Stimulated activated CD8-positive, alpha-beta memory T cell treated with anti-CD3 and anti-CD28 coated beads, Interleukin-15, amount 100 ng/mL, for 1 hour (primary cell): ENCODE measurements around the gene ZNF24.
A peak's percentile ranks its signal among the peaks of the same experiment; 100 is the strongest.

ENCODE experiments used
- DNase-seq: peaks from one replicate; pipeline ENCODE4 v3.0.0-alpha.2; 2020; ENCODE audit warnings: low read depth

Gene ZNF24

GRCh38 chr18:35355140-35355618 is 11.0 kb upstream of the ZNF24 start:
- peak; percentile 38 for DNase-seq

DNA sequence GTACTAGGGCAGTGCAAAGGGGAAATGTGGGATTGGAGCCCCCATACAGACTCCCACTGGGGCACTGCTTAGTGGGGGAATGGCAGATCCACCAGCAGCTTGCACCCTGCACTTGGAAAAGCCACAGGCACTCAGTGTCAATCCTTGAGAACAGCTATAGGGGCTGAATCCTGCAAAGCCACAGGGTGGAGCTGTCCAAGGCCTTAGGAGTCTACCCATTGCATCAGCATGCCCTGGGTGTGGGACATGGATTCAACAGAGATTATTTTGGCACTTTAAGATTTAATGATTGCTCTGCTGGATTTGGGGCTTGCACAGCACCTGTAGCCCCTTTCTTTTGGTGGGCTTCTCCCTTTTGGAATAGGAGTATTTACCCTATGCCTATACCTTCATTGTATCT is 8.6 kb upstream of the ZNF24 start:
- DNase-seq: no peak

DNA sequence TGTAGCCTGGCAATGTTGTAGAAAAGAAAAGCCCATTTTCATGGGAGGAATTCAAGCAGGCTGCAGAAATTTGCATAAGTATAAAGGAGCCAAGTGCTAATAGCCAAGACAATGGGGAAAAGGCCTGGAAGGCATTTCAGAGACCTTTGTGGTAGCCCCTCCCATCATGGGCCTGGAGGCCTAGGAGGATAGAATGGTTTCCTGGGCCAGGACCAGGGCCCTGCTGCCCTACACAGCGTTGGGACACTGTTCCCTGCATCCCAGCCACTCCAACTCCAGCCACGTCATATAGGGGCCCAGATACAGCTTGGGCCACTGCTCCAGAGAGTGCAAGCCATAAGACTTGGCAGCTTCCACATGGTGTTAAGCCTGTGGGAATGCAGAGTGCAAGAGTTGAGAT is 8.1 kb upstream of the ZNF24 start:
- DNase-seq: no peak

GRCh38 chr18:35348001-35348400 is 3.8 kb upstream of the ZNF24 start:
- DNase-seq: no peak

GRCh38 chr18:35345950-35346349 is 1.7 kb upstream of the ZNF24 start:
- DNase-seq: no peak

- no peak for DNase-seq
Observed at GRCh38 chr18:35345460-35345921, 1.3 kb upstream of the ZNF24 start.

DNA sequence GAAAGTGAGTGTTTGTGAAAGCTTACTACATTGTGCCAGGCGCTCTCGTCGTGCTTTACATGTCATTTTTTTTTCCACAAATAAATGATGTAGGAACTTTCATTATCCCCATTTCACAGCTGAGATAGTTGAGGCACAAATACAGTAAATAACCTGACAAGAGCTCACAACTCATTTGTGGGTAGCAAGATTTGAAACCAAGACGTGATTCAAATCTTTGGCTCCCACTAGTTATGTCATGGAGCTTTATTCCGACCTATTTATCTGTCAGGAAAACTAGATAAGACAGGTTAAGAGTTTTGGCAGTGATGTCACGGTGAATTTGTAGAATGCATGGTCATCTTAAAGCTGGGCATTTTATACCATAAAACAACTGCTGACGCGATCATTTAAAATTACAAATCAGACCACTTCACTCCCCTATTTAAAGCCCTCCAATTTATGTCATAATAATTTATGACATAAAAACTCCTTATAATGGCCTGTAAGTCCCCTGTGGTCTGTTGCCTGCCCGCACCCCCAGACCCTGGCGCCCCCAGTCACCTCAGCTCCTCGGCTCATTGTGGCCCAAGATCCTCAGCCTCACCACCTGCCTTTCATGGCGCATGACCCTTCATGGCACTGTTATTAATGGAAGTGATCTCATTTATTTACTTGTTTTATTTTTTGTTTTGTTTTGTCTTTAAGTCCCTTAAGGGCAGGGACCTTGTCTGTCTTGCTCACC is 678 bp upstream of the ZNF24 start:
- DNase-seq: no peak

GRCh38 chr18:35343488-35343935 is 708 bp downstream of the ZNF24 start:
- no peak for DNase-seq

DNA sequence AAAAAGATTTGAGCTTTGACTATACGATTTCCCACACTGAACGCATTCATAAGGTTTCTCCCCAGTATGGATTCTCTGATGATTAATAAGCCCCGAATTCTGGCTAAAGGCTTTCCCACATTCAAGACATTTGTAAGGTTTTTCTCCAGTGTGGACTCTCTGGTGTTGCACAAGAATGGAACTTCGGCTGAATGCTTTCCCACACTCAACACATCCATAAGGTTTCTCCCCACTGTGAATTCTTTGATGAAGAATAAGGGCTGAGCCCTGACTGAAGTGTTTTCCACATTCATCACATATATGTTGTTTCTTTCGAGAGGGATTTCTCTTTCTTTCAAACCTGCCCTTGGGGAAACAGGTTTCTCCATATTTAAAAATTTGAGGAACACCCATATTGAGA is 6.9 kb downstream of the ZNF24 start:
- no peak for DNase-seq

DNA sequence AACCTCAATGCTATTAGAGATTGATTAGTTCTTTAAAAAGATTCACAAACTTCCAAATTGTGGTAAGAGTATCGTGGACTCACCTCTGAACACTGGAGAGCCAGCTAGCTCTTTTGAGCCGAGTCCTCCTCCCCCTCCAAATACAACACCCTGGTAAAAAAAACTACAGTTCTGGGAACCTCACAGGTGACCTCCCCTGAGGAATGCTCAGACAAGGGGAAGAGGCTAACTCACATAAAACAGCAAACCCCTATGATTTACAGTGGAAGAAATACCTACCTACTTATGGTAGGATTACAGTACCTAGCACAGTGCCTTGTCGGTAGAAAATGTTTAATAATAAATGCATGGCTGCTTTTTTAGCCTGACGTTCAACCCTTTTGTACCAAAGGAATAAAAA is 8.4 kb downstream of the ZNF24 start:
- DNase-seq: no peak

- no peak for DNase-seq
Observed at GRCh38 chr18:35334821-35335220, 9.4 kb downstream of the ZNF24 start.

DNA sequence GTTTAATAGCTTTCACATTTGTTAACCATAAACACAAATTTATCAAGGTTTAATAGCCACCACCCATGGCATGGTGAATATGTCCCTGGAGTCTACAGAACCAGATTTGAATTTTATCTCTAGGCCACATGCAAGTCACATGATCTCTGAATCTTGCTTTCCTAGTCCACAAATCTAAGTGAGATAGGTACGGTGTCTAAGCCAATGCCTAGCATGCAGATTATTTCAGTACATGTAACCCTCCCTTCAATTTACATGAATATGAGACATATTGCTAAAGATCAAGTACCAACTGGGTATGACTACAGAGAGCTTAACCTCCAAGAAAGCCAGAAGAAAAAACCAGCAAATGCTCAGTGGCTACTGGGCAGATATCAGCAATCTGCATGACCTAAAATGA is 10.0 kb downstream of the ZNF24 start:
- no peak for DNase-seq

- no peak for DNase-seq
Observed at GRCh38 chr18:35331367-35332087, 12.7 kb downstream of the ZNF24 start.

- DNase-seq: no peak
Observed at GRCh38 chr18:35328868-35329267, 15.4 kb downstream of the ZNF24 start.

GRCh38 chr18:35326695-35327387 is 17.4 kb downstream of the ZNF24 start:
- DNase-seq: no peak

- no peak for DNase-seq
Observed at GRCh38 chr18:35324926-35325655, 19.1 kb downstream of the ZNF24 start.

DNA sequence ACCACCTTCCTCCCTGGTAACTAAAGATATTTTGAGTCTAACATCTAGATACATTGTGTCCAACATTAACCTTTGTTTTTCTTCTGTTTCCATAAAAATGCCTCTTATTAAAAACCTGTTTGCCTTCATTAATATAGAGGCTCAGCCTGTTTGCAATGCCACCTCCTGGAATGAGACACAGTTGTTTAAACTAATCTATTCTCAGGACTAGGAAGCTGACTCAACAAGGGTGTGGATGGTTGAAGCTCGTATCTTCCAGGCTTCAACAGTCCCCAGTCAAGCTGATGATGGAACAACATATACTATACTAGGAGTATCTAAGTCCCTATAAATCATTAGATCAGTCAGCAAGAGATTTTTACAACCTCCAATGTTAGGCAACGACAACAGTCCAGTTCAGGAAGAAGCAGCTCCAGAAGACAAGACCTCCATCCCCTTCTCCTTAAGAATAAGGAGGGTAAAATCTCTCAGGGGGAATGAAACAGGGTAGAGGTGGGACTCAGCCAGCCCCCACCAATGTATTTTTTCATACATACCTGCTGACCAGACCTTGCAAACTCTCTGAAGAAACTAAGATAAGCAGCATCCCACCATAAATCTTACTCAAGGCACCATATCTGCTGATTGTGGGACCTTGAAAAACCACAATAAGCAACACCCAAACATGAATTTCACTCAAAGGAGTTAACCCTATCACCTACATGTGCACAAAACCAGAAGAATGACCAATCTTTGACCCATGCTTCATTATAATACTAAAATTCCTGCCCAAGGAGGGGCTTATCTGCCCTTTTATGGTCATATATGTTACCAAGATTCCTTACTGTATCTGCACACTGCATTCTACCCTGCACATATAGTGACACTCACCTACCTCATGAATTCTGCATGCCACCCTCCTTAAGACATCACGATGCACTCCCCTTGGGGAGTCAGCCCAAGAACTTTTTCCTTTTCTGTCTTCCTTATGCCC is 21.4 kb downstream of the ZNF24 start:
- DNase-seq: no peak

GRCh38 chr18:35311496-35311895 is 32.7 kb downstream of the ZNF24 start:
- DNase-seq: no peak

- no peak for DNase-seq
Observed at GRCh38 chr18:35306588-35307250, 37.5 kb downstream of the ZNF24 start.

DNA sequence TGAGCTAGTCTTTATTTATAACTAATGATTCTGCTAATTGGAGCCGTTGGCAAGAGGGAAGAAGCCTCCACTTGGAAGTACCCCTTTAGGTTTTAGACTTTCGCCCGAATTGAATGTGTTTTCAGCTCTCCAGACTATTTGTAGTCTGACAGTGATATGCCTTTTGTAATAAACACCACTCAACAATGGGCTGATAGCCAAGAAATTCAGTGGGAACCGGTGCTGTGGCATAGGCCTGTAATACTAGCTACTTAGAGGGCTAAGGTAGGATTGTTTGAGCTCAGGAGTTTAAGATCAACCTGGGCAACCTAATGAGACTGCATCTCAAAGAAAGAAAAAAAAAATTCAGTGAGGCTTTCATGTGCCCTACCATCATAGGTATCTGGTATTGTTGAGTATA is 40.6 kb downstream of the ZNF24 start:
- DNase-seq: no peak
